ENCODE data around the gene TMEM52.

TMEM52 gene

DNA sequence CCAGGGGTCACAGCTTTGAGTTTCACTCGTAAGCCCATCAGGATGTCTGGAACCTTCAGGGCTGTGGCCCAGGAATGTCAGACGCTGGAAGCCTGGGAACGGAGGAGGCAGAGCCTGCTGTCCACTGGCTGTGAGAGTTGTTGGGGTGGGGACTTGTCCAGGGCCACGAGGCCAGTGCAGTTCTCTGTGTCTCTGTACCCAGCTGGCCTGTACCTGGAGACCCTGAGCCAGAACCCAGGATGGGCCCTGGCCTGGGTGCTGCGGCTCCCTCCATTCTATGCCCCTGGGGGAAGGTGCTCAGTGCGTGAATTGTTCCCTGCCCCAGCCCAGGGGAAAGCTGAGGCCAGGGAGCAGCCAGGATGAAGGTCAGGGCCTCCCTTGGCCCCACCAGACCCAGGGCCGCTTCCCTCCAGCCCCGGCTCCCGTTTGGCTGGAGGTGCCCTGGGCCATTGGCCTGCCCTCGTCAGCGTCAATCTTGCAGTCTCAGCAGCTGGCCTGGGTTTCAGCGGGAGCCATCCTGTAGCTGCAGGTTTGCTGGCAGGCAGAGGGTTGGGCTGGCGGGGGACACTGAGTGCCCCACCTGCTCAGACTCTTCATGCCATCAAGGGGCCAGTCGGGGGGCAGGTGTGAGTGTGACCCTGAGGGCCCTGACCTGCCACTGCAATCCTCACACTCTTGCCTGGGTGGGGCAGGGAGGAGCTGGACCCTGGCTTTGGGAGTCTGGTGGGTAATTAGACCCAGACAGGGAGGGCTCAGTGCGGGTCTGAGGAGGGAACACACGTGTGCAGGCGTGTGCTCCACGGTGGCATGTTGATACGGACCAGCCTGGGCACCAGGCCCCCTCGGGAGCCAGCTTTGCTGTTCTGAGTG is 4.7 kb downstream of the TMEM52 start:
- no peak for DNase-seq

DNA sequence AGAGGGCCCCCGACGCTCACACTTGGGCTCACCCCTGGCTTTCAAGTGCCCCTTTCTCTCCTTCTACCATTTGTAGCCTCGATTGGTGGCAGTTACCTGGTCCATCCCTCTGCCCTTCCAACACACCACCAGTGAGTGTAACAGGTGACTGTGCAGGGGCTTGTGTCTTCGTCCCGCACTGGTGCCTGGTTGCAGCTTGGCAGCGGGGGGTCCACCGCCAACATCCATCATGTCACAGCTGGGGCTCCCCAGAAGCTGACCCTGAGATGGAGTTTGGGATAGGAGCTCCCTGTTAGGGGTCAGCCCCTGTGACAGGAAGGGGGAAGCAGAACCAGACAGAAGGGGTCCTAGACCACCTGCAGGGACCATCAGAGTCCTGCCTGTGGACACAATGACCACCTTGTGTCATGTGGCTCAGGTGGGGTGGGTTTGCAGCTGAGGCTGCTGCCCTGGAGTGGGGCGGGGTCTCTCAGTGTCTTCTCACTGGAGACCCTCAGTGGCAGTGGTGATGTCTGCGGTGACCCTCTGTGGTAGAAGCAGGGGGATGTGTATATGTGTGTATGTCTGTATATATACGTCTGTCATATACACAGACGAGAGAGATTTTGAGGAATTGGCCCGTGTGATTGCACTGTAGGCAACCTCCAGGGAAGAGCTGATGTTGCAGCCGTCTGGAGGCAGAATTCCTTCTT is 7.6 kb downstream of the TMEM52 start:
- no peak for DNase-seq

DNA sequence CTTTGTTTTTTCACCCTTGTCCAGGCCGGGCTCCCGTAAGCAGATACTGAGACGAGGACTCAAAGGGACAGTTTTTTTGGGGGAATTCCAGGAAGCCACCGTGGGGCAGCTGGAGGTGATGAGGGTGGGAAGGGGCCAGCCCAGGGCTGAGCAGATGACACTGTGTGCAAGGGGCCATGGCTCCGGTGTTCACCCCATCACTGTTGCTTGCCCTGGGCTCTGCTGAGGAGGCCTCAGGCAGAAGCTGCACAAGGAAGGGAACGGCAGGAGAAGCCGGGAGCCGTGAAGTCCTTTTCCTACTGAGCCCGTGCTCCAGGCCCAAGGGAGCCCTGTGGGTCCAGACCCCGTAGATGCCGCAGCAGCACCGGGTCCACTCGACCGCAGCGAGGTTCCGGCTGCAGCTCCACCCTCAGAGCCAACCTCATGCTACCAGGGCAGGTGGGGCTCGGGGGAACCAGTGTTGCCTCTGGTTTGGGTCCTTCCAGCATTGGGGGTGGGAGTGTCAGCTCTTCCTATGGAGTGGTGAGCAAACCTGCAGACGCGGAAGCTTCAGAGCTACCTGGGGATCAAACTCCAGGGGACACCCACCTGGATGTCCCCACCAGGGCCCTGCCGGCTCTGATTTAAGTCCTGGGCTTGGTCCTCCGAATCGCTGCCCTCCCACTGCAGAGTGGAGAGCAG is 8.3 kb downstream of the TMEM52 start:
- DNase-seq = no peak

DNA sequence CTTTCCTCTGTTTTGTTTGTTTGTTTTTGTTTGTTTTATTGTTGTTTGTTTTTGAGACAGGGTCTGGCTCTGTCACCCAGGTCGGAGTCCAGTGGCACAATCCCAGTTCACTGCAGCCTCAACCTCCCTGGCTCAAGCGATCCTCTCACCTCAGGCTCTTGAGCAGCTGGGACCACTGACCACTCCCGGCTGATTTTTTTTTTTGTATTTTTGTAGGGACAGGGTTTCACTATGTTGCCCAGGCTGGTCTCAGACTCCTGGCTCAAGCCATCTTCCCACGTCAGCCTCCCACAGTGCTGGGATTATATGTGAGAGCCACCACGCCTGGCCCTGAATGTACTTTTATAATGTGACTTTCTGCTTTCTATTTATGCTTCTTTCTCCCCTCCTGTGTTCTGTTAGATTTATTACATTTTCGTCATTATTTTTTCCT is 9.0 kb downstream of the TMEM52 start:
- no peak for DNase-seq

DNA sequence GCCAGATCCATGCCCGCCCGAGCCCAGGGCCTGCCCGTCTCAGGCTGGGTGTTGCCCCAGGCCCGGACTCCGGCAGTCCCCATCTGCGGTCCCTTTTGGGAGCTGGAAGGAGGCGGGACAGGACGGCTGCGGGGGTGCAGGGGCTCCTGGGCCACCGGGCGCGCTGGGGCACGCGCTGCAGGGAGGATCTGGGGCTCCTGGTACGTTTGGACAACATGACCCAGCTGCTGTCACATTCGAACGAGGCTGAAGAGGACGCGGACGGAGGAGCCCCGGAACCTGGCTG is 10.6 kb downstream of the TMEM52 start:
- no peak for DNase-seq

DNA sequence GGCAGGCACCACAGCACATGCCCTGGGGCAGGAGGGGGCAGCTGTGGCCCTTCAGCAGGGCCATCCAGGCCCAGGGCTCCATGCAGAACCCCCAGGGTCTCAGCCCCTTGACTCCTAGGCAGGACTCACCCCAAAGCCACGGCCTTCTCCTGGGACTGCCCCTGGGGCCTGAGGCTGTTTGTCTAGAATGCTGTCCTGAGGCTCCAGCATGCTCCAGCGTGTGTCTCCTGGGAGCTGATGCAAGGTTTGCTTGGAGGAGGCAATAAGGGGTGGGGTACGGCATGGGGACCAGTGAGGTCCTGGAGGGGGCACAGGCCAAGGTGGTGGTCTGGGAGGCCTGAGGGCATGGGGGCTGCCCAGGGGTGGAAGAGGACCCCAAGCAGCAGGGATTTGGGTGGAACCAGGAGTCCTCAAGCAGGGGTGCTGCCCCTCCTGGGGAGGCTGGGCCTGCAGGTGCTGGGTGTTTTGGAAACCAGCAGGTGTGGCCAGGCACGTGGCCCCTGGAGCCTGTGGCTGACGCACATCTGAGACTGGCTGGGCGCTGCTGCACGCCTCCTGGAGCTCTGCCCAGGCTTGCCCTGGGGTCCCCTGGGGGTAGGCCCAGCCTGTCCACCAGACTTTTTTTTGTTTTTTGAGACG is 11.9 kb downstream of the TMEM52 start:
- peak; percentile 98 for DNase-seq

DNA sequence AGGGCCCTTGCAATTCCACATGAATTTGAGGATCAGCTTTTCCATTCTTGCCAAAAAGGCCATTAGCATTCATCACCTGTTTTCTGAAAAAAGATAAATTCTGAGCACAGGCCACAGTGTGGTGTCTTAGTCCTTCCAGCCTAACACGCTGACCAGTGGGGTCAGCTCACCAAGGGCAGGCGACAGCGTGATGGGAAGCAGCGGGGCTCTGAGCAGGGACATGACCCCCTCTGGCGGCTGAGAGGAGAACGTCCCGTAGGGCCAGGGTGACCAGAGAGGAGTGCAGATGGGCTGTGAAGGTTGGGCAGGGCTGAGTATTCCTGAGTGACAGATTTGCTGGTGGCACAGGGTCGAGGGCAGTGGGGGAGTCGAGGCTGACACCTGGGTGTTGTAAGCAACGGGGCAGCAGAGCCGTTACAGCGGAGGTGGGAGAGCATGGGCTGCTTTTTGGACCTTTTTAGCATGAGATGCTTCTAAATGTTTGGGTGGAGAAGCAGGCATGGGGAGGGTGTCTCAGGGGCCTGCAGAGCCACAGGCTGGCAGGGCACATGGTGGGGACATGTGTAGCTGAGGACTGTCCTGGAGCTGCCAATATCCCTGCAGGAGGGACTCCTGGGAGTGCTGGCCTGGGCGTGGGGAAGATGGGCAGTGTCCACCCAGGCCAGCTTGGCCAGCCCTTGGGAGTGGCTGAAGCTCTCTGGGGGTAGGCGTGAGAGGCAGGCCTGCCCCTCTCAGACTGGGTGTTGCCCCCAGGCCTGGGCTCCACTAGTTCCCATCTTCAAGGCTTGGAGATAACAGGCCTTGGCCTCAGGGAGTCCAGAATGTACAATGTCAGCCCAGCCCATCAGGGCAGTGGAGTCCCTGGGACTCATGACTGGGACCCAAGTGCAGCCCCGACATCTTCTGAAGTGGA is 12.6 kb downstream of the TMEM52 start:
- DNase-seq = peak; percentile 84

DNA sequence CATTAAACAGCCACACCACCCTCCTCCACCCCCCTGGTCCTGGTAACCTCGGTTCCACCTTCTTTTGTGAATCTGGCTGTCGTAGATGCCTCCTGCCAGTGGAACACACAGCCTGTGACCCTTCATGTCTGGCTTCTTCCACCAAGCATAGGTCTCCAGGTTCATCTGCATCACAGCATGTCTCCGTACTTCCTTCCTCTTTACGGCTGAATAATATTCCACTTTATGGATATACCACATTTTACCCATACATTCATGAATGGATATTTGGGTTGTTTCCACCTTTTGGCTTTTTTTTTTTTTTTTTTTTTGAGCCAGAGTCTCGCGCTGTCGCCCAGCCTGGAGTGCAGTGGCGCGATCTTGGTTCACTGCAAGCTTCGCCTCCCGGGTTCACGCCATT is 15.9 kb downstream of the TMEM52 start:
- no peak for DNase-seq

DNA sequence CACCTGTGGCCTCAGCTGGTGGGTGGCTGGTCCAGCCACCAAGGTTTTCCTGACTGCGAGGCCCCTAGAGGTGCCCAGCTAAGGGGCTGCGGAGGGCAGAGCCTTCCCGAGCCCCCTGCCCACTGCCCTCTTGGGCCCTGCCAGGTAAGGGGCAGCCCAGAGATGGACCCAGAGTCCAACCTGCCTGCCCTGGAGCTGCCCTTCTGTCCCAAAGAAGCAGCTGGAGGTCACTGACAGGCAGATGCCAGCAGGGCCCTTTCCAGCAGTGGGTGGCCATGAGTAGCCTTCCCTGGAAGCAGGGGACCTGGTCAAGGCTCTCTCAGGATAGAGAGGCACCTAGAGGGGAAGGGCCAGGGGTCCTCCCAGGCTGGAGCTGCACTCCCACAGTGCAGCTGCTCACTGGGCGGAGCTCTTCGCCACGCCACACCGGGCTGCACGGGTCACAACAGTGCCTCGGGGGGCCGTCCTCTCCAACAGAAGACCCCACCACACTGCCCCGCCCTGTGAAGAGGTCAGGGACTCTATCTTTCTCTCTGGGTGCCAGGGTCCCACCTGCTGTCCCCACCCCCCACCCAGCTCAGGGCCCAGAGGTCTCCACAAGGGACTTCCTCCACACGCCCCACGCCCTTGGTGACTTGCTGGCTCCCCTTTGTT is 17.3 kb downstream of the TMEM52 start:
- DNase-seq = no peak

DNA sequence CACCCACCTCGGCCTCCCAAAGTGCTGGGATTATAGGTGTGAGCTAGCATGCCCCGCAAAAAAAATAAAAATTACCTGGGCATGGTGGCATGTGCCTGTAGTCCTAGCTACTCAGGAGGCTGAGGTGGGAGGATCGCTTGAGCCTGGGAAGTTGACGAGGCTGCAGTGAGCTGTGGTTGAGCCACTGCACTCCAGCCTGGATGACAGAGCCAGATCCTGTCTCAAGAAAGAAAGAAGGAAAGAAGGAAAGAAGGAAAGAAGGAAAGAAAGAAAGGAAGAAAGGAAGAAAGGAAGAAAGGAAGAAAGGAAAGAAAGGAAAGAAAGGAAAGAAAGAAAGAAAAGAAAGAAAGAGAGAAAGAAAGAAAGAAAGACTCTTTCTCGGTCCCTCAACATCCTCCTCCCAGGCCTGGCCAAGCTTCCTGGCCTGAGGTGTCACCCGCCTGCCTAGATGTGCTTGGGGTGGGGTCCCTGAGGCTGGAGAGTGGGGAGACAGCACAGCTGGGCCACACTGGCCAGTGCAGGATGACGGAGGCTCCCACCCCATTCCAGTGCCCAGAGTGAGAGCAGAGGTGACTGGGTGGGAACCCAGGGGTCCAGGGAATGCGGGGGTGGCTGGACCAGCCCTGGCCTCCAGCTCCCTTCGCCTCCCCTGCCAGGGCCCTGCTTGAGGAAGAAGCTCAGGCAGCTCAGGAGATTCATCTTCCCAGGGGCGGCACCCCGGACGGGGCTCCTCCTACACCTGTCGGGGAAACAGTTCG is 18.0 kb downstream of the TMEM52 start:
- DNase-seq = no peak

DNA sequence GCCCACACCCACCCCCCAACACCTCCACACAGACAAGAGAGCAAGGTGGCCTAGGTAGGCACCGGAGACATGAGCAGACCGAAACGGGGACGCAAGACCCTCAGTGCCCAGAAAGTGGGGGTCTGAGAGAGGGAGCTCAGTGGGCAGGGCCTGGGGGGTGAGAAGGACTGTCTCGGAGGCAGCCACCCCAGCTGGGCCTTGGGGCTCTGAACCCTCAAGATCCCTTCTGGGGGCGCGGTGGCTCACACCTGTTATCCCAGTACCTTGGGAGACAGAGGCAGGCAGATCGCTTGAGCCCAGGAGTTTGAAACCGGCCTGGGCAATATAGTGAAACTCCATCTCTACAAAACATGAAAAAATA is 19.1 kb downstream of the TMEM52 start:
- DNase-seq = no peak

DNA sequence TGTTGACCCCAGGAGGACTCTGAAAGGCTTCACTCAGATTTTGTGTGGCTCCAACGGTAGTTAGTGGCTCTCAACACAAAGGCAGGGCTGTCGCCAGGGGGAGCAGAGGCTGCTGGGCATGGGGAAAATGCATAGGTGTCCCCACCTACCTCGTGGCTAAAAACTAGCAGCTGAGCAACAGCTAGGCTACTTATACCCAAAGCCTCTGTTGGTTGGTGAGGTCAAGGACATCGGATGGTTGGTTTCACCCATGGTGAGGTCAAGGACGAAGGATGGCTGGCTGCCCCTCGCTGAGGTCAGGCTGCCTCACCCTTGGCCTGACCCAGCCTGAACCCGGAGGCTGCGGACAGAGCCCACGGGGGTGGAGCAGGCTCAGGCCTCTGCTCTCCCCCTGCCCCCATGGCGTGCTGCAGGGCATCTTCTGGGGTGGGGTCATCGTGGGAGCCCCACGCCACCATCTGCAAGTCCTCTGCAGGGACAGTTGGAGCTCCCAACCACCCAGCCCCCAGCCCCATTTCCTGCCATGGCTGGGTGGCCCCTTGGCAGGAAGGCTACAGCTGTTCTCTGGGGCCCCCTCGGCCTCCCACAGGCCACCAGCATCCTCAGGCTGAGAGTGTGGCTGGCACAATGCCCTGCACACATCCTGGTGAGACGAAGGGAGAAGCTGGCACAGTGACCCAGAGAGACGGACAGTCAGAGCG is 19.7 kb downstream of the TMEM52 start:
- no peak for DNase-seq

DNA sequence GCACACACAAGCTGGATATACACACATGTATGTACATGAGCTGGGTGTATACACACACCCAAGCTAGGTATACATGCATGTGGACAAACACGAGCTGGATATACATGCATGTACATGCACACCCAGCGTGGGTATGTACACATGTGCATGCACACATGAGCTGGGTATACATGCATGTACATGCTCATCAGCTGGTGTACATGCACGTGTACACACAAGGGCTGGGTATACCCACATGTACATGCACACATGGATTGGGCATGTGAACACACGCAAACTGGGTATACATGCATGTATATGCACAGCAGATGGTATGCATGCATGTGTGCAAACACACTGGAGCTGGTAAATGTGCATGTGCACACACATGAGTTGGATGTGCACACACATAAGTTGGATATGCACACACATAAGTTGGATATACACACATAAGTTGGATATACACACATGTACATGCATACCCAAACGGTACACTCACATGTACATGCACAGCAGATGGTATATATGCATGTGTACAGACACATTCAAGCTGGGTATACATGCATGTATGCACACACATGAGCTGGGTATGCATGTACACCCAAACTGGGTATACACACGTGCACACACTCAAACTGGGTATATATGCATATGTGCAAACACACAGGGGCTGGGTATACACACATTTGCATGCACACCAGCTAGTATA is 20.7 kb downstream of the TMEM52 start:
- DNase-seq = no peak

DNA sequence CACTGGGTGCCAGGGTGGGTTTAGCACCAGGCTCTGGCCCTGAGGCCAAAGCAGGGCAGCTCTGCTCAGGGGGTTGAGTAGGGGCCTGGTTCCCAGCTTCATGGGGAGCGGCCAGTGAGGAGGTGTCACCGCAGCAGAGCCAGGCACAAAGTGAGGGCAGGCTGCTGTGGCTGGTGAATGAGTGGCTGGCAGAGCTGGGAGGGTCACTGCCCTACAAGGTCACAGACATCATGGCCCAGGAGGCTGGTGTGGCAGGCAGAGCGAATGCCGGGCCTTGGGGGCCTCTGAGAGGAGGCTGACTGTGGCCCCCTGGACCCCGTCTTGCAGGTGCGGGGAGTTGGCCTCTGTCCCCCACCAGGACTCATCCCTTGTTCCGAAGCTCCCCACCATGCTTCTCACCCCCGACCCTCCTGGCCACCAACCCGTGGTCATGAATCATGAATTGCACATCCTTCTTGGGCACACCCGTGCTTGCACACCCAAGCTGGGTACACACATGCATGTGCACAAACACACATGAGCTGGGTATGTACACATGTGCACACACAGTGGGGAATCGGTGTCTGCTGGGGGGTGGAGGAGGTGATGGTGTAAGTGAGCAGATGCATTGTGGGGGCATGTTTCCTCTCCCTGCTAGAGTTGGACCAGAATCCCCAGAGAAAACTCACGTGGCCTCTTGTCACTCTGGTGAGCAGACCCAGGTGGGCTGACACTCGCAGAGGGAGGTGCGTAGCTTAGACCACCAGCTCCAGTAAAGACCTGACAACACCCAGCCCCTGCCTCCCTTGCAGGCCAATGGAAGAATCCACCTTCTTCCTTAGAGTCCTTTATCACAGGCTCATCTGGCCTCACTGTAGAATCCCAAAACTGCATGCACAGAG is 23.4 kb downstream of the TMEM52 start:
- no peak for DNase-seq

DNA sequence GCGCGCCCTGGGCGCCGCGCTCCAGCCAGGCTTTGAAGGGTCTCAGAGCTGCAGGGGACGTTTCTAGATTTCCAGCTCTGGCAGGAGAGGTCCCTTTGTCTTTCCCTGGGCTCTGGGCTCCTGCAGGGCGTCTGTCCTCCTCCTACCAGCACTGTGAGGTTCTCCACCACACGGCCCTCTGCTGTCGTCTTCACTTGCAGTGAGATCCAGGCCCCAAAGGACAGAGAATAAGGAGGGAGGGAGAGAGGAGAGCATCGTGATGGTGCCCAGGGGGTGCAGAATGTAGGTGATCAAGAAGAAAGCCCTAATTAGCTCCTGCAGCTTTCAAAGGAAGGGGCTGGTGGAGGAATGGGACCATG is 24.0 kb downstream of the TMEM52 start:
- no peak for DNase-seq

DNA sequence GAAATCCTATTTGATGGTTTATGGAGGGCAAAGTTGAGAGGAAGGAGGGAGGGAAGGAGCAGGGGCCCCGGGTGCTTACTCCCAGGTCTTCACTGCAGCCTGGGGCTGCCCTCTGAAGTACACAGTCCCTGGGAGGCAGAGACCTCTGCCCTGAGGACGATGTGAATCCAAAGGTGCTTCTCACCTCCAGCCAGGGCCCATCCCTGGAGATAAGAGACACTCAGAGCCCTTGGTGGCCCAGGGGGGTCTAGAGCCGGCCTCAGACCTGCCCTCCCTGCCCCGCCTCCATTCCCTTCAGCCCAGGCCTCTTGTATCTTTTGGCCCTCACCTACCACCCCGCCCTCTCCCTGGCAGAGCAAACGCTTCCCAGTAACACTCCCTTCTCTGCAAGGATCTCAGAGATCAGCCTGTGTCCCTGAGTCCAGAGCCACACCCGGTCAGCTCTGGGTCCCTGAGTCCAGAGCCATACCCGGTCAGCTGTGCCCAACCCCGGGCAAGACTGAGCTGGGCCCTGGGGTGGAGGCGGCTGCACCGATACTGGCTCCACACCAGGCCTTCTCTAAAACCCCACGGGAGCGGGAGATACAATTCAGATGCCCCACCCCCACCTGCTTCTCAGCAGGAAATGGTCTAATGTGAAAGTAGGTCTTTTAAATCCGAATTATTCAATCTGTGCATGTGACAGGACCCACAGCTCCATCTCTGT is 24.6 kb downstream of the TMEM52 start:
- DNase-seq = peak; percentile 71

DNA sequence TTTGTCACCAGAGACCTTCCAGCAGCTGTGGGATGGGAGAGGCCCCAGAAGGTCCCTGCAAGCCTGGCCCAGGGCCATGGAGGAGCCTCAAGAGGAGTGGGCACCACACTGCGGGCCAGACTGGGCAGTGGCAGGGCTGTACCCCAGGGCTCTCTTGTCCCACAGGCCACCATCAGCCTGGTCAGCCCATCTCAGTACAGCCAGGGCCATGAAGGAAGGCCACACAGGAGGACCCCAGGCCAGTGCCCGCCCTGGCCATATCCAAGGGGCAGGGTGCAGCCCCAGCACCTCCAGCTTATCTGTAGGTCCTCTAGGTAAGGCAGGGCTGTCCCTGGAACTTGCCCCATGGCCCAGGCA is 25.1 kb downstream of the TMEM52 start:
- DNase-seq = no peak

DNA sequence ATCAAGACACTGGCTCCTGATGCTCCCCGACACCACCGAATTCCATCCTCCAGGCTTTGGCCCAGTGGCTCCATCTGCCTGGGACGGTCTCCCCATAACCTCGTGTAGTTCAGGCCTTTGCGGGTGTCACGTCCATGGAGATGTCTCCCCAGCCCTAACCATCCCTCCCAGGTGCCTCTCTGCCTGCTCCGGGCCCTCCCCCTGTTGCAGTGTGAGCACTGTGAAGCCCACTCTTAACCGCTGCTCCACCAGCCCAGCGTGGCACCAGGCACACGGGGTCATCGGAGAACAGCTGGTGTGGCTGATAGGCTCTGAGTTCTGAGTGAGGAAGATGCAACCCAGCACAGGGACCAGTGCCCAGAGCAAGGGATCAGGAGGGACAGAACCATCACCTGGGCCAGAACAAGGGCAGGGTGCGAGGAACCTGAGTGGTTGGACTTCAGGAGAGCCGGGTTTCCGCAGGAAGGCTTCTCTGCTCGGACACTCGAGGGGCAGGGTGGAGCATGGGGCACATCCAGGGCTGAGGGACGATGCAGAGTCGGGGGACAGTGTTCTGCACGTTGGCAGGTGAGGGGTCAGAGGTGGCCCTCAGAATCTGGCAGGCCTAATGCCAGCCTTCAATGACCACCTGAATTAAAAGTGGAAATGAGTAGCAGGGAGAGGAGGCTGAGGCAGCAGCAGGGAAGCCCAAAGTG is 25.6 kb downstream of the TMEM52 start:
- no peak for DNase-seq
